Bronchial epithelial cell (primary cell): Measurements from ENCODE around the gene ANKRD52. TPM values are rescaled to one million over a fixed set of nuclear protein-coding genes. Genes with fewer than 3 reads are reported as not detected.
"Not testable (repeated sequence)": the region's sequence is repeated elsewhere in the genome, so short reads cannot be mapped to it uniquely, and the experiment has no call there.

ENCODE experiments used
- DNase-seq: peaks from one replicate; pipeline ENCODE4 v3.0.0-alpha.2; 2010; ENCODE audit warnings: low read depth
- FAIRE-seq: peaks from 2 replicates; lab custom pipeline; 2011; peaks lifted over from hg19 to GRCh38; lab: Jason Lieb, UNC
- H3K27me3 ChIP-seq: 2 replicates; pipeline ENCODE4 v1.5.1; 2011; ENCODE audit warnings: low read length; ENCODE audit not compliant: control insufficient read depth, insufficient read depth
- H3K36me3 ChIP-seq: 2 replicates; pipeline ENCODE4 v1.5.1; 2011; ENCODE audit warnings: low read length; ENCODE audit not compliant: control insufficient read depth, insufficient read depth
- H3K4me3 ChIP-seq: 2 replicates; pipeline ENCODE4 v1.5.1; 2011; ENCODE audit warnings: mild to moderate bottlenecking, low read depth, low read length, control low read depth
- CTCF ChIP-seq: IDR thresholded peaks from 2 replicates; pipeline ENCODE4 v1.5.1; 2011; ENCODE audit warnings: mild to moderate bottlenecking, moderate library complexity, low read length, control low read depth, inconsistent platforms; ENCODE audit not compliant: insufficient read depth, severe bottlenecking
- total RNA-seq: library from RNA; depleted of rRNA; stranded (reverse); fragments of >200 nt; gene quantifications from 2 replicates; pipeline ENCODE4 v1.2.1, GENCODE V29; 2014

The ANKRD52 gene
- total RNA-seq, 1 donor from 2014 or later = 6.8 TPM

- TF ChIP-seq CTCF = peak; percentile 84
- H3K36me3 ChIP-seq = peaks cover 3% of the 10 kb centered on the region
- H3K4me3 ChIP-seq = peak within 1 kb of the TSS; percentile 76
- FAIRE-seq (no peak), DNase-seq (peak; percentile 79)
- H3K27me3 ChIP-seq = no peaks in the 10 kb centered on the region
Measured at GRCh38 chr12:56266693-56267442, 8.7 kb upstream of the ANKRD52 start, which contains the start of gene COQ10A. TSS of gene COQ10A (plus strand) at chr12:56266942. CDS start at chr12:56267119, 177 bp downstream.

- not testable (repeated sequence) for DNase-seq, H3K27me3 ChIP-seq, FAIRE-seq, H3K36me3 ChIP-seq
- peak overlapping the region; percentile 76 for H3K4me3 ChIP-seq
Measured at GRCh38 chr12:56266068-56266692, 8.0 kb upstream of the ANKRD52 start.

DNA sequence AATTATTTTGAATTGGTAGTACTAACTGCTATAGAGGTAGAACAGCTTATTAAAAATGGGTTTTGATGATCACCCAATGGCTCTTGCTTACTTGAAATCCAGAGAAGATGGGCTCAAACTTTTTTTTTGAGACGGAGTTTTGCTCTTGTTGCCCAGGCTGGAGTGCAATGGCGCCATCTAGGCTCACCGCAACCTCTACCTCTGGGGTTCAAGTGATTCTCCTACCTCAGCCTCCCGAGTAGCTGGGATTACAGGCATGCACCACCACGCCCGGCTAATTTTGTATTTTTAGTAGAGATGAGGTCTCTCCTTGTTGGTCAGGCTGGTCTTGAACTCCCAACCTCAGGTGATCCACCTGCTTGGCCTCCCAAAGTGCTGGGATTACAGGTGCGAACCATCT, 4.8 kb upstream of the ANKRD52 start:
- not testable (repeated sequence) for H3K36me3 ChIP-seq, FAIRE-seq, DNase-seq, H3K27me3 ChIP-seq, H3K4me3 ChIP-seq

DNA sequence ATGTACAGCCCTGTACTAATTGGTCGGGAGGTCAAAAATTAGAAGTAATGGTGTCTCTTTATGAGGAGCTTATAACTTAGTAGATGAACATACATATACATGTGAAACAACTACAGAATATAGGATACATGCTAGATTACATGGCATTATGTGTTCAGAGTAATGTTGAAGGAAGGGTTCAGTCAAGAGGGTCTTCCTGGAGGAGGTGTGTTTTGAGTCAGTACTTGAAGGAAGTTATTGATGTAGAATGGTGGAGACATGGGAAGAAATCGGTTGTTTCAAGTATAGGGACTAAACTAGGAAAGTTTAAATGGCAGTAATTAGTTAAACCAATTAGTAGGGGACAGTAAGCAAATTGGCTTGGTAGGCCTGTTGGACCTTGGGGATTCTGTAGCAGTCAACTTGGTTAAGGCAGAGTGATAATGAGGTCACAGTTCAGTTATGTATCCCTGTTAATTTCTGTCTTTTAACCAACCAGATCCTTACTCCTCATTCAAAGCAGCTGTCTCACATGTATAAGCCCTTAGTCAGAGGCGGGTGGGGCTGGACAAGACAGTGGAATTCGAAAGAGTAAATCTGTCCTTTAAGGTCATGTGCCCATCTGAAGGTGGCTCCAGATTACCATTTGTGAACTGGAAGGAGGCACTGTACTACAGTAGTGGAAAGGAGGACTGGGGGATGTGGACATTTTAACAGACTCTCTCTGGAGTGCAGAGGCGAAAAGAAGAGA, 3.5 kb upstream of the ANKRD52 start:
- FAIRE-seq (no peak), DNase-seq (peak; percentile 84)
- TF ChIP-seq CTCF = no peak

GRCh38 chr12:56260921-56261320, 2.7 kb upstream of the ANKRD52 start:
- TF ChIP-seq CTCF = no peak
- Histone ChIP-seq H3K4me3 (no peak overlapping the region), H3K36me3 (peaks cover 1% of the 10 kb centered on the region), H3K27me3 (no peaks in the 10 kb centered on the region)
- no peak for DNase-seq
- no peak for FAIRE-seq

More for the DNA sequence above, 3.5 kb upstream of the ANKRD52 start:
- H3K4me3 ChIP-seq = no peak overlapping the region
- H3K27me3 ChIP-seq = no peaks in the 10 kb centered on the region
- H3K36me3 ChIP-seq = peaks cover 1% of the 10 kb centered on the region

GRCh38 chr12:56260380-56260779, 2.2 kb upstream of the ANKRD52 start:
- FAIRE-seq (no peak), DNase-seq (no peak)
- Histone ChIP-seq H3K27me3 (no peaks in the 10 kb centered on the region), H3K4me3 (no peak overlapping the region), H3K36me3 (peaks cover 6% of the 10 kb centered on the region)
- no peak for TF ChIP-seq CTCF
